PFSK-1 (cell line): Measurements from ENCODE around the gene SYT14.

ENCODE experiments used
- FOXP2 ChIP-seq: optimal IDR thresholded peaks from 2 replicates; pipeline ENCODE3; 2011; ENCODE audit warnings: borderline replicate concordance, control low read depth, inconsistent platforms; ENCODE audit not compliant: insufficient read depth; ENCODE audit errors: extremely low read length, extremely low read depth
- POLR2AphosphoS5 ChIP-seq: IDR thresholded peaks from 2 replicates; pipeline ENCODE4 v1.6.1; 2012; ENCODE audit warnings: low read depth, mild to moderate bottlenecking, control low read depth, low read length, moderate library complexity
- REST ChIP-seq, 2 experiments: IDR thresholded peaks; 2 replicates each; pipeline versions ENCODE4 v1.6.1 to v1.8.0; 2011 to 2012; ENCODE audit warnings: low read depth in 2 of 2, low read length in 2 of 2, control low read depth in 1 of 2, inconsistent platforms in 1 of 2, mild to moderate bottlenecking in 1 of 2, moderate library complexity in 1 of 2; ENCODE audit not compliant: insufficient read depth in 1 of 2
- SIN3A ChIP-seq: IDR thresholded peaks from 2 replicates; pipeline ENCODE4 v1.6.1; 2012; ENCODE audit warnings: mild to moderate bottlenecking, low read length, moderate library complexity, borderline replicate concordance; ENCODE audit not compliant: insufficient read depth
- TAF1 ChIP-seq: IDR thresholded peaks from 2 replicates; pipeline ENCODE4 v1.6.1; 2012; ENCODE audit warnings: low read length, control low read depth, borderline replicate concordance; ENCODE audit not compliant: insufficient read depth

- TF ChIP-seq TAF1 (no peak), FOXP2 (no peak), POLR2AphosphoS5 (no peak), REST (IDR thresholded peaks at IDR 0.05; ENCODE audit: insufficient read depth in 1 of 2, low read depth in 2 of 2, low read length in 2 of 2) (no peak), SIN3A (no peak)
Observed at GRCh38 chr1:209996348-209996747, 58.3 kb downstream of the SYT14 start.
